ENCODE measurements around the gene ADAM12.

ADAM12 gene

DNA sequence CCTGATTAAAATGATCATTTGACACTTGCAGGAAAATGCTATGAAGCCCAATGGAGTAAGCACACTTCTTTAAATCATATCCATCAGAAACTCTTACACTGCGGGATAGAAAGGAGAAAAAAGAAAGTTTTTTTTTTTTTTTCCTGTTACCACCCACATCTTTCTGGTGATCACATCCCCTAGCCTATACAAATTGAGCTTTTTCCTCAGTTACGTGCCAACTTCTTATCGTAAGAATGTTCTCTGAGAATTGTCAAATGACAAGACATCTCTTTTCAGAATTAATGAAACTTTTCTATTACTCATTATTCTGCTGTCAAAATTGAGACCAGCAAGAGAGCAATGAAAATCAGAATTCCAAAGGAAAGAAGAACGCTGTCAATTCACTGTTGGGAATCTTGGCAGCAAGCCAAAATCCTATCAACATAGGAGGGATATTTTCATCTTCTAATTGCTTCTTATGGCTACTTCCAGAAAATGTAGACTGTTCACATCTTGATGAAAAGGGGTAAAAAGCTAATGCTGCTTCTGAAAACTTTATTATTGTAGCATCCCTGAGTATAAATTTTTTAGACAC lies 179.5 kb downstream of the ADAM12 start:
- TF ChIP-seq, protein P1, sequence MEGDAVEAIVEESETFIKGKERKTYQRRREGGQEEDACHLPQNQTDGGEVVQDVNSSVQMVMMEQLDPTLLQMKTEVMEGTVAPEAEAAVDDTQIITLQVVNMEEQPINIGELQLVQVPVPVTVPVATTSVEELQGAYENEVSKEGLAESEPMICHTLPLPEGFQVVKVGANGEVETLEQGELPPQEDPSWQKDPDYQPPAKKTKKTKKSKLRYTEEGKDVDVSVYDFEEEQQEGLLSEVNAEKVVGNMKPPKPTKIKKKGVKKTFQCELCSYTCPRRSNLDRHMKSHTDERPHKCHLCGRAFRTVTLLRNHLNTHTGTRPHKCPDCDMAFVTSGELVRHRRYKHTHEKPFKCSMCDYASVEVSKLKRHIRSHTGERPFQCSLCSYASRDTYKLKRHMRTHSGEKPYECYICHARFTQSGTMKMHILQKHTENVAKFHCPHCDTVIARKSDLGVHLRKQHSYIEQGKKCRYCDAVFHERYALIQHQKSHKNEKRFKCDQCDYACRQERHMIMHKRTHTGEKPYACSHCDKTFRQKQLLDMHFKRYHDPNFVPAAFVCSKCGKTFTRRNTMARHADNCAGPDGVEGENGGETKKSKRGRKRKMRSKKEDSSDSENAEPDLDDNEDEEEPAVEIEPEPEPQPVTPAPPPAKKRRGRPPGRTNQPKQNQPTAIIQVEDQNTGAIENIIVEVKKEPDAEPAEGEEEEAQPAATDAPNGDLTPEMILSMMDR (IDR thresholded peaks at IDR 0.05; ENCODE audit: low read depth, low read length, missing control alignments), result no peak
- no peak overlapping the region for H3K4me3 ChIP-seq (ENCODE audit: low read depth, low read length)
- DNase-seq (ENCODE audit: low read depth), result no peak

DNA sequence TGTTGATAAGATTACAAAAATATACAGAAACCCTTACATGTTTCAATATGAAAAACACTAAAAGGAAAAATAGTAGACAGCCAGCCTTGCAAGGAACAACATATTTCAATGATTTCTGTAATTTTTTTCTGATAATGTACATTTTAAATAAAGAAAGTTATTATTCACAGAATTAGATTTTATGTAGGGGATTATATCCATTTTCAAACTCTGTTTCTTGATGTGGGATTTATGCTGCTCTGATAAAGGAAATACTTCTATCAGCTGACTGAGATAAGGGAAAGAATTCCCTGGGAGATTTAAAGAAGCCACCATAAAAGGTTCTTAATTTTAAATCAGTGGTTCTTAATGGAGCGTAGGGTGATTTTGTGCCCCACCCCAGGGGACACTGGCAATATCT lies 180.4 kb downstream of the ADAM12 start:
- H3K4me3 ChIP-seq (ENCODE audit: low read depth, low read length), result no peak overlapping the region
- TF ChIP-seq, protein P1 (IDR thresholded peaks at IDR 0.05; ENCODE audit: low read depth, low read length, missing control alignments), result no peak
- no peak for DNase-seq (ENCODE audit: low read depth)

DNA sequence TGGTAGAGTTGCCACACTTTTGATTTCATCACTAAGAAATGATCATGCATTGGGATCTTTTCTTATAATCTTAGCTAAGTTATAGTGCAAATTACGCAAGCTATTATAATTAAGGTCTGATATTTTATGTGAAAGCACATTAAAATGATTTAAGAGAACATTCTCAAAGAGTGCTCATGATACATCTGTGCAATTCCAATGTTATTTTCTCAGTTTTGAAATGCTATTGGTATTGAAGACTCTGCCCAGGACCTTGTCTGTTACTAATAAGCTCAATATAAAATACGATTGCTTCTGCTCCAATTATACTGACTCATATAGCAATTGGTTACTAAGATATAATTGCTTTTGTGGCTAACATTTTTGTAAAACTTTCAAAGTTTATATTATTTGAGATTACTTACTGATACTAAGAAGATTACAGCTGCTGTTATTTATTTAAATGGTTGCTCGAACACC lies 180.9 kb downstream of the ADAM12 start:
- DNase-seq (ENCODE audit: low read depth), result no peak
- H3K4me3 ChIP-seq (ENCODE audit: low read depth, low read length), result no peak overlapping the region
- TF ChIP-seq, protein P1 (IDR thresholded peaks at IDR 0.05; ENCODE audit: low read depth, low read length, missing control alignments), result no peak

DNA sequence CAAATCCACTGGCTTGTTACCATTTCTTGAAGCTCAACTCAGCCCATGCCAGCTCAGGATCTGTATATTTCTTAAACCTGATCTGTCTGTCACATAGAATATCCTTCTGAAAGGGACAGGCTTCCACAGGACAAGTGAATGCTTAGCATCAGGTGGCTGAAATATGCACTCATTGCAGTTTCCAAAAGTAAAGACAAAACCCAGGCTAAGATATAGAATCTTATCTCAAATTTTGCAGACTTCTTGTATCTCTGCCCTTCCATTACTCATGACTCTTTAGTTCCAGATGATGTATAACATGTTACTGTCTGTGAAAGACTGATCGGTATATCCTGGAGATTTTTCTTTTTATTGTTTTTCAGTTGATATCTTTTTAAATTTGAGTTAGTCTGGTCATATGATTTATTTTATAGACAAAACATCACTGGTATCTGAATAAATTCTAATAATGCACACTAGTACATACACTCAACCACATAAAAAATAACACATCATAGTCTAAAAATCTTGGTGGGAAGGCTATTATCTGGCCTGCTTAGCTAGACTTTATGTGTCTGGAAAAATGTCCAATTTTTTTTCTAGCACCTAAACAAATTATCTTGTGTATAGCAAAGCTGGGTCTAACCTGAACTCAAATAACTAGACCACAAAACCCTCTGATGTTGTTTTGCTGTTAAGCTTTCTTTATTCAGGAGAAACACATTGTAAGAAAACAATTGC lies 182.6 kb downstream of the ADAM12 start:
- TF ChIP-seq, protein P1 (IDR thresholded peaks at IDR 0.05; ENCODE audit: low read depth, low read length, missing control alignments), result no peak
- no peak for DNase-seq (ENCODE audit: low read depth)
- H3K4me3 ChIP-seq (ENCODE audit: low read depth, low read length), result no peak overlapping the region

GRCh38 chr10:126204320-126204719 lies 184.0 kb downstream of the ADAM12 start:
- no peak for DNase-seq (ENCODE audit: low read depth)
- TF ChIP-seq, protein P1 (IDR thresholded peaks at IDR 0.05; ENCODE audit: low read depth, low read length, missing control alignments), result no peak
- H3K4me3 ChIP-seq (ENCODE audit: low read depth, low read length), result no peak overlapping the region

DNA sequence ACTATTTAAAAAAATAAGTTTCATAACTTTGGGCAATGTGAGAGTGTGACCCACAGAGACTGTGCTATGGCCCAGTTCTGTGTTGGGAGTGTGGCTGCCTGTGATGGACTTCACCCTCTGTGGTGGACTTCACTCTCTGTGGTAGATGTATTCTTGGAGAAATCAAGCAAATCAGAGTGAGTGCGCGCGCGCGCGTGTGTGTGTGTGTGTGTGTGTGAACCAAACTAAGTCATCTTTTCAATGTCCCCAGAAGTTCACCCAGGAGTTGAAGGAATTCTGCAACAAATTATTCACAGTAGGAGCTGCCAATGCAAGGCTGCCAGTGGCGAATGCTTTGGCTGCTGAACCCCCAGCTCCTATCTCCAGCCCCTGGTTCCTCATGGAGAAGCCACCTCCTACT lies 184.5 kb downstream of the ADAM12 start:
- TF ChIP-seq, protein P1 (IDR thresholded peaks at IDR 0.05; ENCODE audit: low read depth, low read length, missing control alignments), result no peak
- no peak overlapping the region for H3K4me3 ChIP-seq (ENCODE audit: low read depth, low read length)
- no peak for DNase-seq (ENCODE audit: low read depth)

- TF ChIP-seq, protein P1 (IDR thresholded peaks at IDR 0.05; ENCODE audit: low read depth, low read length, missing control alignments), result no peak
- no peak for DNase-seq (ENCODE audit: low read depth)
- H3K4me3 ChIP-seq (ENCODE audit: low read depth, low read length), result no peak overlapping the region
These were observed 186.7 kb downstream of the ADAM12 start for GRCh38 chr10:126201603-126202002.
